K562 (cell line): ENCODE results near the gene RGS17. TPM values are rescaled to one million over a fixed set of nuclear protein-coding genes. Genes with fewer than 3 reads are reported as not detected.
"Not testable (repeated sequence)": the region's sequence is repeated elsewhere in the genome, so short reads cannot be mapped to it uniquely, and the experiment has no call there.

Experiments used
- ATAC-seq: fragments of 200-7000 bp; cut with Tn5 transposase; 3 replicates; pipeline ENCODE4 v1.9.1; 2020; ENCODE audit warnings: moderate library complexity
- BruUV-seq: library from RNA; stranded (reverse); fragments of 400-500 nt; replicated peaks from 2 replicates; lab custom pipeline; 2021; lab: Mats Ljungman, UMichigan
- CTCF ChIA-PET: fragments of 300-600 bp; formaldehyde crosslinking; extraction: SDS; loops from one replicate; lab custom pipeline; 2021; ENCODE audit warnings: low intra/inter-chr PET ratio; lab: Yijun Ruan, JAX
- POLR2A ChIA-PET: fragments of 300-600, 350-650 bp; sonication (Branson Sonifier 250); formaldehyde crosslinking; extraction: SDS; loops from one replicate; lab custom pipeline; 2021; ENCODE audit warnings: antibody characterized with exemption, inconsistent platforms; lab: Yijun Ruan, JAX
- DNase-seq, 4 experiments: peaks; one replicate each; pipeline versions ENCODE4 v3.0.0 to v3.0.0-alpha.2; 2011 to 2018; ENCODE audit warnings: low spot score in 3 of 4, mixed read lengths in 3 of 4; ENCODE audit errors: extremely low read depth in 1 of 4
- FAIRE-seq: peaks from 2 replicates; lab custom pipeline; 2011; peaks lifted over from hg19 to GRCh38; lab: Jason Lieb, UNC
- H2AFZ ChIP-seq: 2 replicates; pipeline ENCODE4 v1.6.0; 2011; ENCODE audit warnings: low read depth, low read length, control low read depth, inconsistent platforms
- H3K27ac ChIP-seq: fragments of 200-600 bp; 3 replicates; pipeline ENCODE4 v1.8.0; 2011; ENCODE audit warnings: low read depth, mild to moderate bottlenecking, control low read depth, inconsistent platforms, low read length, moderate library complexity, mixed read lengths; ENCODE audit errors: extremely low read depth
- H3K27me3 ChIP-seq, 2 experiments: fragments of 300-600 bp in 1 of 2; 2 replicates in 1 of 2; 3 replicates in 1 of 2; pipeline versions ENCODE4 v1.6.0 to v1.8.0; 2011; ENCODE audit warnings: inconsistent platforms in 2 of 2, low read length in 2 of 2, mild to moderate bottlenecking in 1 of 2, mixed read lengths in 1 of 2, moderate library complexity in 1 of 2; ENCODE audit not compliant: control insufficient read depth in 2 of 2, insufficient read depth in 2 of 2
- H3K36me3 ChIP-seq: fragments of 300-600 bp; 3 replicates; pipeline ENCODE4 v1.8.0; 2011; ENCODE audit warnings: mild to moderate bottlenecking, low read length, inconsistent platforms; ENCODE audit not compliant: control insufficient read depth, insufficient read depth
- H3K4me1 ChIP-seq, 2 experiments: fragments of 200-600 bp in 1 of 2; replicated peaks in 1 of 2; 2 replicates in 1 of 2; 3 replicates in 1 of 2; pipeline versions ENCODE4 v1.5.1 to v1.8.0; 2011; ENCODE audit warnings: inconsistent platforms in 2 of 2, low read length in 2 of 2, mild to moderate bottlenecking in 1 of 2, mixed read lengths in 1 of 2, moderate library complexity in 1 of 2; ENCODE audit not compliant: control insufficient read depth in 2 of 2, insufficient read depth in 2 of 2
- H3K4me2 ChIP-seq: 2 replicates; pipeline ENCODE4 v1.6.1; 2011; ENCODE audit warnings: low read length, control low read depth, inconsistent platforms, mixed read lengths; ENCODE audit not compliant: insufficient read depth
- H3K4me3 ChIP-seq: fragments of 200-600 bp; sonication (generic), shearing (Covaris generic); 2 replicates; pipeline ENCODE4 v1.5.1; 2016; ENCODE audit warnings: control low read depth, inconsistent platforms
- H3K79me2 ChIP-seq: fragments of 200-600 bp; 3 replicates; pipeline ENCODE4 v1.8.0; 2011; ENCODE audit warnings: low read length, inconsistent platforms; ENCODE audit not compliant: control insufficient read depth, insufficient read depth
- H3K9ac ChIP-seq, 2 experiments: 2 replicates each; pipeline versions ENCODE4 v1.6.0 to v1.6.1; 2011; ENCODE audit warnings: low read depth in 2 of 2, low read length in 2 of 2, control low read depth in 1 of 2, inconsistent platforms in 1 of 2, mild to moderate bottlenecking in 1 of 2, mixed read lengths in 1 of 2; ENCODE audit not compliant: insufficient read depth in 1 of 2
- H3K9me1 ChIP-seq: one replicate; pipeline ENCODE4 v1.6.0; 2011; ENCODE audit warnings: inconsistent platforms, mild to moderate bottlenecking, low read length, moderate library complexity; ENCODE audit not compliant: control insufficient read depth, insufficient read depth
- H3K9me3 ChIP-seq: replicated peaks from 2 replicates; pipeline ENCODE4 v1.5.1; 2011; ENCODE audit warnings: low read depth, low read length, inconsistent platforms; ENCODE audit not compliant: control insufficient read depth, insufficient read depth
- H4K20me1 ChIP-seq: replicated peaks from 2 replicates; pipeline ENCODE4 v1.6.1; 2011; ENCODE audit warnings: low read length, inconsistent platforms, mixed read lengths; ENCODE audit not compliant: control insufficient read depth, insufficient read depth
- EGR1 ChIP-seq: fragments of 450-650 bp; conservative IDR thresholded peaks from 2 replicates; pipeline ENCODE4 v1.6.1; 2017; ENCODE audit warnings: mild to moderate bottlenecking
- ELF2 ChIP-seq: fragments of 250-450 bp; sonication (Bioruptor Pico); IDR thresholded peaks from 2 replicates; pipeline ENCODE4 v1.5.0; 2021; ENCODE audit warnings: mild to moderate bottlenecking
- ETV5 ChIP-seq: sonication (generic); formaldehyde crosslinking; IDR thresholded peaks from 2 replicates; pipeline ENCODE4 v1.4.0; 2020; ENCODE audit warnings: low read depth, mild to moderate bottlenecking, missing genetic modification reagents
- HOXB6 ChIP-seq: fragments of 250-450 bp; sonication (Bioruptor Pico); IDR thresholded peaks from 2 replicates; pipeline ENCODE4 v1.5.1; 2022; ENCODE audit warnings: mild to moderate bottlenecking, borderline replicate concordance
- KDM5B ChIP-seq: fragments of 200-600 bp; sonication (generic); IDR thresholded peaks from 2 replicates; pipeline ENCODE4 v1.6.1; 2012; ENCODE audit warnings: low read depth, mild to moderate bottlenecking, moderate library complexity, low read length, control low read depth, inconsistent platforms; ENCODE audit not compliant: insufficient replicate concordance
- MAZ ChIP-seq, 2 experiments: fragments of 450-650 bp in 1 of 2; sonication (generic) in 1 of 2; formaldehyde crosslinking; IDR thresholded peaks in 1 of 2; conservative IDR thresholded peaks in 1 of 2; 2 replicates each; pipeline versions ENCODE4 v1.4.0 to v1.5.0; 2020; ENCODE audit warnings: mild to moderate bottlenecking in 1 of 2, missing genetic modification reagents in 1 of 2
- MLLT1 ChIP-seq, 2 experiments: fragments of 450-650 bp; IDR thresholded peaks; 2 replicates each; pipeline ENCODE4 v1.6.1; 2016
- MYNN ChIP-seq, 2 experiments: sonication (generic); formaldehyde crosslinking in 1 of 2; IDR thresholded peaks; 2 replicates each; pipeline versions ENCODE4 v1.5.0 to v1.6.1; 2016 to 2020; ENCODE audit warnings: antibody characterized with exemption in 1 of 2, missing genetic modification reagents in 1 of 2
- RAD21 ChIP-seq, 2 experiments: fragments of 250-450 bp in 1 of 2; fragments of 450-650 bp in 1 of 2; sonication (Bioruptor Pico) in 1 of 2; formaldehyde crosslinking in 1 of 2; IDR thresholded peaks in 1 of 2; conservative IDR thresholded peaks in 1 of 2; 2 replicates each; pipeline versions ENCODE4 v1.4.0 to v1.8.0; 2020 to 2022; ENCODE audit warnings: mild to moderate bottlenecking in 2 of 2, moderate library complexity in 1 of 2
- SMARCA4 ChIP-seq: fragments of 450-650 bp; IDR thresholded peaks from 2 replicates; pipeline ENCODE4 v1.6.1; 2016
- XRCC5 ChIP-seq: fragments of 200-400 bp; formaldehyde crosslinking; IDR thresholded peaks from 2 replicates; pipeline ENCODE4 v1.6.1; 2017; ENCODE audit warnings: low read depth, mild to moderate bottlenecking, low read length
- ZBTB1 ChIP-seq: sonication (generic); formaldehyde crosslinking; IDR thresholded peaks from 2 replicates; pipeline ENCODE4 v1.8.1; 2023; ENCODE audit warnings: missing genetic modification reagents, low read depth, mild to moderate bottlenecking, borderline replicate concordance
- ZC3H4 ChIP-seq: sonication (generic); formaldehyde crosslinking; IDR thresholded peaks from 2 replicates; pipeline ENCODE4 v1.9.0; 2021; ENCODE audit warnings: missing genetic modification reagents, borderline replicate concordance
- ZNF212 ChIP-seq: fragments of 450-650 bp; formaldehyde crosslinking; IDR thresholded peaks from 2 replicates; pipeline ENCODE4 v1.4.0; 2020; ENCODE audit warnings: mild to moderate bottlenecking
- ZNF224 ChIP-seq: sonication (generic); formaldehyde crosslinking; IDR thresholded peaks from 2 replicates; pipeline ENCODE4 v1.8.0; 2022; ENCODE audit warnings: mild to moderate bottlenecking, missing genetic modification reagents
- ZNF324 ChIP-seq: fragments of 250-450 bp; sonication (Bioruptor Pico); IDR thresholded peaks from 2 replicates; pipeline ENCODE4 v1.4.0; 2020; ENCODE audit warnings: mild to moderate bottlenecking
- WGBS: fragments of 100-300 bp; shearing (Covaris generic); methylation state at CpG from one replicate; pipeline ENCODE4 v1.1.6; 2016; ENCODE audit warnings: low coverage, mixed read lengths; ENCODE audit not compliant: insufficient coverage; ENCODE audit errors: missing lambda C conversion rate; 5-methylcytosine and 5-hydroxymethylcytosine counted together
- in situ Hi-C: fragments of 300-500 bp; cut with MboI; formaldehyde crosslinking; loops from 4 replicates; pipeline ENCODE4 v1.15.0; 2018; ENCODE audit warnings: inconsistent platforms, mixed read lengths
- intact Hi-C: fragments of 100-400 bp; cut with micrococcal nuclease; formaldehyde crosslinking; loops from 2 replicates; pipeline ENCODE4 v1.14.2; 2022
- polyA plus RNA-seq, 8 experiments: library from polyadenylated mRNA; depleted of rRNA in 4 of 8; stranded (reverse) in 5 of 8; unstranded in 3 of 8; fragments of >200 nt; fragmentation: Nextera tagmentation in 2 of 8; fragmentation: Illumina TruSeq in 1 of 8; extraction: Ambion mirVana in 2 of 8; extraction: Trizol in 1 of 8; gene quantifications; 2 replicates each; pipeline versions ENCODE4 v1.2.1 to v1.2.3, GENCODE V29; 2011 to 2014; ENCODE audit warnings: inconsistent platforms in 1 of 8, missing spikeins in 1 of 8
- total RNA-seq, 7 experiments: library from RNA; depleted of rRNA in 6 of 7; stranded (reverse); fragments of >200 nt in 6 of 7; fragmentation: Illumina TruSeq in 2 of 7; extraction: Trizol in 2 of 7; gene quantifications; 2 replicates each; pipeline versions ENCODE4 v1.2.1 to v1.2.3, GENCODE V29; 2011 to 2021; ENCODE audit warnings: low replicate concordance in 1 of 7

RGS17 gene
- total and polyA plus RNA-seq, 9 of the 15 experiments (the other 6 are each of a cell fraction or from before 2014, with no cell fraction given): 0.01 to 0.14 (median 0.08) TPM; not detected in 6

DNA sequence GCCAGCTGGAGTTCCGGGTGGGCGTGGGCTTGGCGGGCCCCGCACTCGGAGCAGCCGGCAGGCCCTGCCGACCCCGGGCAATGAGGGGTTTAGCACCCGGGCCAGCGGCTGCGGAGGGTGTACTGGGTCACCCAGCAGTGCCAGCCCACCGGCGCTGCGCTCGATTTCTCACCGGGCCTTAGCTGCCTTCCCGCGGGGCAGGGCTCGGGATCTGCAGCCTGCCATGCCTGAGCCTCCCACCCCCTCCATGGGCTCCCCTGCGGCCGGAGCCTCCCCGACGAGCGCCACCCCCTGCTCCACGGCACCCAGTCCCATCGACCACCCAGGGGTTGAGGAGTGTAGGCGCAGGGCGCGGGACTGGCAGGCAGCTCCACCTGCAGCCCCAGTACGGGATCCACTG, 2.6 kb upstream of the RGS17 start:
- H3K36me3 ChIP-seq, BruUV-seq, H3K9me3 ChIP-seq, H3K27ac ChIP-seq, FAIRE-seq, ATAC-seq, H3K4me3 ChIP-seq, H3K4me1 ChIP-seq, POLR2A ChIA-PET, in situ Hi-C loops, H3K9ac ChIP-seq, H3K9me1 ChIP-seq, DNase-seq, H3K79me2 ChIP-seq, H2AFZ ChIP-seq, H3K27me3 ChIP-seq, intact Hi-C loops, CTCF ChIA-PET, H4K20me1 ChIP-seq, H3K4me2 ChIP-seq: not testable (repeated sequence)
- 8% methylated on average over 27 of the region's 30 CpGs for WGBS

DNA sequence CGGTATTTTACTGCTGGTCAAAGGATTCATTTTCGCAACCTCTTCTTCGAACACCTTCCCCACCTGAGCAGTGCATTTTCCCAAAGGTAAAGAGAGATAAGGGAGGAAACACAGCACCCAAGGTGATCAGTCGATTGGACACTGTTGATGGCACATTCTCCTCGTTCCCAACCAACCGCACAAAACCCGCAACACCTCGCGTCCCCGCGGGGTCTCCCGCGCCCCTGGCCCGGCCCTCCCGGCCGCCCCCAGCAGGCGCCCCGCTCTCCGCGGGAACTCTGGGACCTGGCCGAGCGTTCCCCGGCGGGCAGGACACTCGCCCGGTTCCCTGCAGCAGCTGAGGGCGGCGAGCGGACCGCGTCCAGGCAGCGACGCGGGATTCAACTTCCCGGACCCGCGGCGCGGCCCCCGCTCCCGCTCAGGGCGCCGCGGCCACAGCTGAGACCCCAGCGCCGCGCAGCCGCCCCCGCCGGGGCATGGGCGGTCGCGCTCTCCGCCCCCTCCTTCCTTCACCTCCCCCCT, 506 bp downstream of the RGS17 start:
- Histone ChIP-seq H3K9me3 (no peaks in the 10 kb centered on the region), H3K27ac (no peak overlapping the region), H3K79me2 (no peaks in the 10 kb centered on the region), H3K27me3 (no peaks in the 10 kb centered on the region), H4K20me1 (no peaks in the 10 kb centered on the region), H3K4me3 (no peak overlapping the region), H3K9me1 (no peaks in the 10 kb centered on the region), H3K36me3 (no peaks in the 10 kb centered on the region), H2AFZ (no peak overlapping the region), H3K4me1 (peaks cover 0 to 6% of the 10 kb centered on the region in 2 experiments; a peak in 2 of 5 replicates), H3K9ac (no peak overlapping the region), H3K4me2 (no peak overlapping the region)
- intact Hi-C loops (no loop called here), in situ Hi-C loops (no loop called here)
- ChIA-PET CTCF (no interaction called here), POLR2A (no interaction called here)
- ATAC-seq (no peak), DNase-seq (no peak), FAIRE-seq (no peak)
- 21% methylated on average over 32 of the region's 54 CpGs for WGBS
- no TSS peak for BruUV-seq
- TF ChIP-seq HOXB6 (CRISPR knock-in tag) (no peak), ZC3H4 (CRISPR knock-in tag) (no peak), ZBTB1 (CRISPR knock-in tag) (no peak), ETV5 (CRISPR knock-in tag) (no peak), RAD21 (CRISPR knock-in tag; conservative IDR thresholded peaks at IDR 0.05 in 1 of 2, IDR thresholded peaks at IDR 0.05 in 1 of 2) (no peak), MYNN (IDR thresholded peaks at IDR 0.05) (no peak), MYNN (CRISPR knock-in tag; IDR thresholded peaks at IDR 0.05) (no peak), MAZ (CRISPR knock-in tag; conservative IDR thresholded peaks at IDR 0.05 in 1 of 2, IDR thresholded peaks at IDR 0.05 in 1 of 2) (no peak), EGR1 (no peak), ZNF212 (CRISPR knock-in tag) (no peak), KDM5B (no peak), ZNF224 (CRISPR knock-in tag) (no peak), MLLT1 (IDR thresholded peaks at IDR 0.05) (no peak), XRCC5 (no peak), ELF2 (CRISPR knock-in tag) (no peak), ZNF324 (CRISPR knock-in tag) (no peak), SMARCA4 (no peak)
